HG03025 (cell line): ENCODE results near the gene LRP5.
A peak's percentile ranks its signal among the peaks of the same experiment; 100 is the strongest.

Source experiments
- ATAC-seq: cut with Tn5 transposase; IDR thresholded peaks from one replicate; pipeline ENCODE4 v1.9.1; 2021; ENCODE audit warnings: mild to moderate bottlenecking, moderate library complexity; ENCODE audit not compliant: unreplicated experiment, low FRiP score

The LRP5 gene

GRCh38 chr11:68361702-68362101 lies 49.3 kb downstream of the LRP5 start:
- ATAC-seq: no peak

DNA sequence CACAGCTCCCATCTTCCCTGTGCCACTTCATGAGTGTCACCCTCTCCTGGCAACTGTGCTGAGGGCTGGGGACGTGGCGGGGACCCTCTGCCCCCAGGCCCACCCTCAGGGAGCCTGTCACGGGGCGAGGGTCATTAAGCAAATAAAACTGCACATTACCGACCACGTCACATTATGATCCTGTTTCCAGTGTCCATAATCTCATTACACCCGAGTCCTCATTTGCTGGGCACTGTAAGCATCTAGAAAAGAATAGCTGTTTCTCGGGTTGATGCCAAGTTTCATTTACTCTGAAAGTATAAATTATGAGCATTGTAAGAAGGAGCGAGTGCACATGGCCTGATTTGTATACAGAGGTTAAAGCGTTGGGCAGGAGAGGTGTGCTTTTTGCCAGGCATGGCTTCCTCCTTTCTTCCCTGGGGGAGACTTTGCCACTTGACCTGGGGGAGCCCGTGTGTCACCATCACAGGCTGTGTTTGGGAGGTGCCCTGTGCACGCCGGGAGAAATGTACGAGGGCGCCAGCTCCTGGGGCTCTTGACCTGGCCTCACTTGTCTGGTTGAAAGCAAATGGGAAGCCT lies 50.5 kb downstream of the LRP5 start:
- no peak for ATAC-seq

DNA sequence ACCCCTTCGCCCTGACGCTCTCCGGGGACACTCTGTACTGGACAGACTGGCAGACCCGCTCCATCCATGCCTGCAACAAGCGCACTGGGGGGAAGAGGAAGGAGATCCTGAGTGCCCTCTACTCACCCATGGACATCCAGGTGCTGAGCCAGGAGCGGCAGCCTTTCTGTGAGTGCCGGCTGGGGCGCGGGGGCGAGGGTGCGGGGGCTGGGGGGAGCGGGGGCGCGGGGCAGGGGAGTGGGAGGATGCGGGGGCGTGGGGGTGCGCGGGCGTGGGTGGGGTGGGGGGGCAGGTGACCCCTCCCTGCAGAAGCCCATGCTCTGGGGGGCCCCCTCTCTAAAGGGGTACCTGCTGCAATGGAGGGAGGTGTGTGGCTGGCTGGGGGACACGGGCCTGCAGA lies 51.4 kb downstream of the LRP5 start:
- no peak for ATAC-seq

GRCh38 chr11:68364581-68364980 lies 52.2 kb downstream of the LRP5 start:
- ATAC-seq: no peak

DNA sequence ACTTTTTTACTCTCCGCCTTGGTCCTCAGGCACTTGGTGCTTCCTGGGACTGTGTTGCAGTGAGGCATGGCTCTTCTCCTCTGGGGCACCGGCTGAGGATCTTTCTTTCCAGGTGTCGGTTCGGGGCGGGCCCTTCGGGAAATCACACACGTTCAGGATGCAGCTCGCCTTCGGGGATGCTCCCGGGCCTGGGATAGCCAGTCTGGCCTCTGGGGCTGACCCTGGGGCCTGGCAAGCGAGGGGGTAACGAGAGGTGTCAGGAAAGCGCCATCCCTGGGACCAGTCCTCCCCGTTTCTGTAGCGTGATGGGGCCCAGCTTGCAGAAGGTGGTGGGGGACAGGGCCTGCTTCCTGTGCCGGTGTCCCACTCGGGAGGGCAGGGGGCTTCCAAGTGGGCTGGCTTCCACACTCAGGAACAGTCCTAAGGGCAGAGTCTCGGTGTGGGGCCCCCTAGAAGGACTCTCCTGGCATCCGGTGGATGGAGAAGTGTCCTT lies 53.6 kb downstream of the LRP5 start:
- no peak for ATAC-seq

DNA sequence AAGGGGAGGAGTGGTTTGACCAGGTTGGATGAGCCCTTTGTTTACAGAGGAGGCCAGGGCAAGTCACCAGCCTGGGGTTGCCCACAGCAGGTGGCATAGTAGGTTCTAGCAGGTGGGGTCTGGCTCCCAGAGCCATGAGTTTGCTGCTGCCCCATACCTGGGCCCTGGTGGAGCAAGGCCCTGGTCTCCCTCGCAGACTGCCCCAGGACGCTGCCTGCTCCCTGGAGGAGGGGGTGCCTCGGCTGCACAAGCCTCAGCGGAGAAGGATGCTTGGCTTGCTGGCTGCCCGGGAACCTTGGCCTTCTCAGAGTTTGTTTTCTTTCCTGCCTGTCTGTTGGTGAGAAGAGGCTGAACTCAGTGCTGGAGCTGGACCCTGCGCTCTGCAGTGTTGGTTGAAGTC lies 54.9 kb downstream of the LRP5 start:
- no peak for ATAC-seq

DNA sequence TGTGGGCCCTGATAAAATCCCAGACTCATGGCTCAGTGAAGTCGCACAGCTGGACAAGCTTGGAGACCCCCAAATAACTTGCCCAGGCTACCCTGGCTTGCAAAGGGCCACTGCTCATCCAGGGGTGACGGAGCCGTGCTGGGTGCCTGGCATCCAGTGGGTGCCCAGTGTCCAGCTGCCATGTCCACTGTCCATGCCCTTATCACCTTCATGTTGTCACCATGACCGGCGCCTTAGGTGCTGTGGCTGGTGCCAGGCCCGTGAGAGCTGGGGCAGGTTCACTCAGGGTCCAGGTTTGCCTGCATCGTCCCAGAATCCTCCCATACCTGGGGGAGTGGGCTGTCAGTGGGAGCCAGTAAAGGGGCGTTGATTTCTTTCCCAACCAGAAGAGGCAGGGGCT lies 57.4 kb downstream of the LRP5 start:
- no peak for ATAC-seq

DNA sequence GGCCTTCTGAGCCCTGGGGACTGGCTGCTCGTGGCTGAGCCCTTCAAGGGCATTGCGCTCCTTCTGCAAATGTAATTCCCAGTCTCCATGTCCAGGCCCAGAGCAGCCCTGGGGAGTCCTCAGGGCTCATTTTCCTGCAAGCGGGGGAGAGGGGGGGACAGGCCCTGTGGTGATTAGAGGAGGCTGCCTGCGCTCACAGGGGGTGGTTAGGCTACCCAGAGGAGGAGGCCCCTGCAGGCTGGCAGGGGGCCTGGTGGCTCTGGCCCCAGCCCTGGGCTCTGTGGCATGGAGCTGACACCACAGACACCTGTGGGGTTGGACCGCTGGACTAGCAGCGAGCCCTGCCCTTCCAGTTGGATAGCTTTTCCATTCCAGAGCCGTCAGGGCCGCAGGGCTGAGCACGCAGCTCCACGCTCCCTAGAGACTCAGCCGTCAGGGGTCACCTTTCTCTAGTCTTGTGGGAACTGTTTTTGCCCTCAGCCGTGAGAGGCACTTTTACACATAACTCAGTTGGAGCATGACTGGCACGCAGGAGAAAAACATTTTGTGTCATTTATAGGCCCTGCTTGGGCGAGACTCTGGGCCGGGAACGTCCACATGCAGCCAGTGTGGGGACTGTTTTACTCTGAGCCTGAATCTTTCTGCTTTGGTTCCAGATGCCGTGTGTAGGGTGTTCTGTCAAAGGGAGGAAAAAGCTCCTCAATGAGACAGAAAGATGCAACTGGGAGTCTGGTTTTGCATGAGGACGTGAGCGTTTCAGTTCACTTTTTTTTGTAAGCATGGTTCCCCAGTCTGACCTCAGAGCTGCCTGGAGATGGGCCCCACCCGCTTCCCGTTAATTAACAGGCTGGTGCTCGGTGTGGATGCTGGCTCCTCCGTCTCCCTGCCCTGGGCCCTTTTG lies 58.1 kb downstream of the LRP5 start:
- peak; percentile 60 for ATAC-seq

GRCh38 chr11:68371171-68372041 lies 59.0 kb downstream of the LRP5 start:
- no peak for ATAC-seq

GRCh38 chr11:68372114-68372513 lies 59.7 kb downstream of the LRP5 start:
- no peak for ATAC-seq

GRCh38 chr11:68372625-68373024 lies 60.2 kb downstream of the LRP5 start:
- ATAC-seq: no peak

- no peak for ATAC-seq
Observed at GRCh38 chr11:68373189-68373814, 60.9 kb downstream of the LRP5 start.

DNA sequence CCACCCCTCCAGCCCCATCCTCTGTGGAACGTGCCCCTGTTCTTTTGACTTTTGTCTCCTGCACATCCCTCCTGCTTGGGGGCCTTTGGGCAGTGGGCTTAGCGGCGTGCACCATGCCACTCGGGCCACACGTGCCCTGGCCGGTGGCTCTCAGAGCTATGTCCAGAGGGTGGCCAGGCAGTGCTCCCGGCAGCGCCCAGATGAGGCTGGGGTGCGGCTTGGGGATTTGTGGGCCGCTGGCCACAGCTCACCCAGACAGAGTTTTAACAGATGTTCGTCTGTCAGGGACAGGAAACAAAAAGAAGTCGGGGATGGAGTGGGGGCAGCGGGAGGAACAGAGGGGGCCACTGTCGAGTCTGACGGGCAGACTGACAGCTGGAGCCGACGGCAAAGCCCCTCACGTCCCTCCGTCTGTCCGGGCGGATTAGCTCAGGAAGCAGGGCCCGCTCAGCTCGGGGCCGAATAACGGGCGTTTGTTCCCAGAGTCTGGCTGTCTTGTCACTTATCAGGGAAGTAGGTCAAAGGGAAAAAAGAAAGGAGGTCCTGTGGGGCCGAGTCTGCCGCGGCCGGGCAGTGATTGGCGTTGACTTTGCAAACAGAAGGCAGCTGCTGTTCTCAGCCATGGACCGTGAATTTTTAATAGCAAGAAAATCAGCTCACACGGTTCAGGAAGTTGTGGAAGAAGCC lies 61.6 kb downstream of the LRP5 start:
- no peak for ATAC-seq

- no peak for ATAC-seq
Observed at GRCh38 chr11:68374531-68374930, 62.1 kb downstream of the LRP5 start.

DNA sequence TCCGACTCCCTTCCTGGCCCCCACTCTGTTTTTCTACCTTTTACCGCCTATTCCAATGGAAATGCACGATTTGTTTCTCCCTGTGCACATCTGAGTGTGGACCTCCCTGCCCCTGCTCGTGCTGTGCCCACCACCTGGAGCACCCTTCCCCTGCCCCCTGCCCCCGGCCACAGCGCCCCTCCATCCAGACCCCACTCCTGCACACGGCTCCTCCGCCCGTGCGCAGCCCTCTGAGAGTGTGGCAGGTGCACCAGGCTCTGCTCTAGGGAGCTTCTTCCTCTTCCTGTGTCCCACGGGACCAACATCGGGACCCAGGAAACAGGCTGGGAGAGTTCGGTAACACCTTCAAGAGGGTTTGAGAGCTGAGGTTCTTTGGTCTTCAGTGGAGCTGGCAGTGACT lies 62.9 kb downstream of the LRP5 start:
- ATAC-seq: no peak

DNA sequence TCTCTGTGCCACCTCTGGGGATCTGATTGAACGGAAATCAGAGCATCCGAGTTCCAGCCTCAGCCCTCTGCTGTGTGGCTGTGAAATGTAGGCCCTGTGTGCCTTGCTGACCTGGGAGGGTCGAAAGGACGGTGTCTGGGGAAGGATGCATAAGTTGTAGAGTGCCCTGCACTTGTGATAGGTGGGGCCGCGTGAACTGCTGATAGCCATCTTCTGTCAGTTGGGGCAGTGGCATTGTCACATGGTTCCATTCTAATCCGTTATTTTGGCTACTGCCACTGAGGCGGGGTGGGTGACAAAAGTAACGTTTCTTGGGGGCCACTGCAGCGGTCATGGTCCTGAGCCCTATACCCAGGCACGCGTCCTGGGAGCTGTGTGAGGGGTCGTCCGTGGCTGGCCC lies 63.4 kb downstream of the LRP5 start:
- ATAC-seq: no peak

- ATAC-seq: no peak
Observed at GRCh38 chr11:68377389-68377795, 65.0 kb downstream of the LRP5 start.

DNA sequence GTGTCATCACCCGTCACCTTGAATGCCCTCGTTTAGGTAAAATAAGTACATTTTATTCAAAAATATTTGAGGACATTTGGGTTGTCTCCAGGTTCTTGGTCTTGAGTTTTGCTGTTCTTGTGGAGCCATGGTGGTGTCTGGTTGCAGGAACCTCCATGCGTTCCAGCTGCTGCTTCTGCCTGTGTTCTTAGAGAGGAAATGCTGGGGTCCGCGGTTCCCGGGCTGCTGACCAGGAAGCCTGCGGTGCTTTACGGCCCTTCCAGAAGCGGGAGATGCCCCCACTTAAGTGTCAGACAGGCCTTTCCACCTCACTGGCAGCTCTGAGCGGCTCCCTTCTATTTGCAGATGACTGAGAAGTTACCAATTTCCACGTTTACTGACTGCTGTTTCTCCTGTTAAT lies 66.8 kb downstream of the LRP5 start:
- no peak for ATAC-seq

DNA sequence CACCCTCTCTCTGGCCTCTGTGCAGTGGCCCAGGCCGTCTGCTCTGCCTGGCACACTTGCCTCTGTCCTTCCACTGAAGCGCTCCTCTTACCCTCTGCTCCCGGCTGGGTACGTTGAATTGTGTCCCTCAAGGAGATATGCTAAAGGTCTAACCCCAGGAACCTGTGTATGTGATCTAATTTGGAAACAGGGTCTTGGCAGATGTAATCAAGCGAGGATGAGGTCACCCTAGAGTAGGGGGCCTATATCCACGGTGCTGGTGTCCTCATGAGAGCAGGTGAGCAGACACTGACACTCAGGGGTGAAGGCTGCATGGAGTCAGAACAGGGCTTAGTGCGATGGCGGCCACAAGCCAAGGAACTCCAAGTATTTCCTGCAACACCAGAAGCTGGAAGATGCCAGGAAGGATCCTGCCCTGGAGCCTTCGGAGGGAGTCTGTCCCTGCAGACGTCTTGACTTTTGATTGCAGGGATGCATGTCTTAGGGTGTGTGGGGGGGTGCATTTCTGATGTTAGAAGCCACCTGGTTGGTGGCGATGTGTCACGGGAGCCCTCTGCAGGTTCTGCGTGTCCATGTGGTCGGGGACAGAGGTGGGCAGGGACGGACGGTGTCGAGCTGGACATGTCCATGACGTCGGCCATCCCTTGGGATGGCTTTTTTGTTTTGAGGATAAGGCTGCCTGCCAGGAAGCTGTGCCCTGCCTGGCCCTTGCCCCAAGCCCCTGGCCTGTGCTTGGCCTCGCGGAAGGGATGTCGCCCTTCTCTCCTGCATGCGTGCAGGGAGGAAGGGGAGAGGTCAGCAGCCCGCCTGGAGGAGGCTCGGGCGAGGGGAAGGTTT lies 68.6 kb downstream of the LRP5 start:
- ATAC-seq: no peak
